GM21528 (cell line): Measurements from ENCODE around the gene RNF10.
"Not testable (repeated sequence)": the region's sequence is repeated elsewhere in the genome, so short reads cannot be mapped to it uniquely, and the experiment has no call there.

Experiments used
- ATAC-seq: cut with Tn5 transposase; IDR thresholded peaks from one replicate; pipeline ENCODE4 v1.9.1; 2021; ENCODE audit warnings: mild to moderate bottlenecking, moderate library complexity; ENCODE audit not compliant: unreplicated experiment, low FRiP score

RNF10 gene

DNA sequence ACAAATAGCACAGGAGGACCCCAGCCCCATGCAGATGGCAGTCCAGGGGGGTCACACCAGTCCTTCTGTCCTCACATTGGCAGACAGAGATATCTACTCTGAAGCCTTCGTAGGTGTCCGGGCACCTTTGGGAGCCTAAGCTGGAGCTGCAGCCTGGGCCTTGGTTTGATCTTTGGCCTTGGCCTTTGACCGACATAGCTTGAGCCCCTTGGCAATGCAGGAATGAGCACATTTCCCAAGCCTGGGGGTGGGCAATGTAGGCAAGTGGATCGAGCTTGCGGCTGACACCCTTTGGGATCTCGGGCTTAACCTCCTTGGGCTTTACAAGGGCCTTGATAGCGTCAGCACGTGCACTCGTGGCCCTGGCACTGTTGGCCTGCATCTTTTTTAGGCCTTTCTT, 11.6 kb upstream of the RNF10 start:
- ATAC-seq, result no peak

DNA sequence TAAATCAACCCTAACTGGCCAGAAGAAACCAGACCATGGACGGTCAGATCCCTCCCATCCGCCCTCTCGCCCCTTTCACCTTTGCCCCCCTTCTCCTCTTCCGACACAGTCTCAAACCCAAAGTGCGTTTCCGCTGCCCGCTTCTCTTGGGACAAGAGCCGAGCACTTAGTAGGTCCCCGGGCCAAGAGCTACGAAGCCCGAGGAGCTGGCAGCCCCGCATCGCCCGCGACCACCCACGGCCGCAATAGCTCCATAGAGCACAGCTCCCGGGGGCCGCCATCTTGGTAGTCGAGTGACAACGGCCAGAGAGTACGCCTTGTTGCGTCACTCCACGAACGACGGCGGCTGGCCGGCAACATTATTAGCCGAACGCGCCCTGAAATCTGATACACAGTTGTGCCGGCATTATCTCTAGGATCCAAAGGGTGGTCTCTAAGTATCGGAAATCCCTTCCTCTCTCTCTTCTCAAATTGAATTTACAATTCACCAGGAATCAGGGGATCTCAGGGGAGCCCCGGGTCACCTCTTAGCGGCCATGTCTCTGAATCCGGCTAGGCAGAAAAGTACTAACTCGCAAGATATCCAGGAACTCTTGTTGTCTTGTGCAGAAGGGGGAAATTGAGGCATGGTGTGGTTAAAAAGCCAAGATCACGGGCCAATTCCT, 5.2 kb upstream of the RNF10 start, which contains the start of gene COQ5:
Gene COQ5, minus strand, starts transcription at position 298 of the 665 bp plus-strand sequence. Its CDS starts 17 bp downstream, at position 281.
- ATAC-seq, result peak; percentile 75

- ATAC-seq, result no peak
Observed at GRCh38 chr12:120529641-120530417, 4.3 kb upstream of the RNF10 start.

DNA sequence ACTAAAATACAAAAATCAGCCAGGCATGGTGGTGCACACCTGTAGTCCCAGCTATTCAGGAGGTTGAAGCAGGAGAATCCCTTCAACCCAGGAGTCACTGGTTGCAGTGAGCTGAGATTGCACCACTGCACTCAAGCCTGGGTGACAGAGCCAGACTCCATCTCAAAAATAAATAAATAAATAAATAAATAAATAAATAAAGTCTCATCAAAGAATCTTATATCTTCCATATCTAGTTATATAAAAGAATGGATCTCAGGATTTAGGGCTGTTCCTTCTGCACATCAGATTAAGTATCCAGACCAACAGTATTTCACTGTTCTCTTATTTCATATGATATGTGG, 3.8 kb upstream of the RNF10 start:
- not testable (repeated sequence) for ATAC-seq

- no peak for ATAC-seq
Observed at GRCh38 chr12:120532701-120533238, 1.4 kb upstream of the RNF10 start.

DNA sequence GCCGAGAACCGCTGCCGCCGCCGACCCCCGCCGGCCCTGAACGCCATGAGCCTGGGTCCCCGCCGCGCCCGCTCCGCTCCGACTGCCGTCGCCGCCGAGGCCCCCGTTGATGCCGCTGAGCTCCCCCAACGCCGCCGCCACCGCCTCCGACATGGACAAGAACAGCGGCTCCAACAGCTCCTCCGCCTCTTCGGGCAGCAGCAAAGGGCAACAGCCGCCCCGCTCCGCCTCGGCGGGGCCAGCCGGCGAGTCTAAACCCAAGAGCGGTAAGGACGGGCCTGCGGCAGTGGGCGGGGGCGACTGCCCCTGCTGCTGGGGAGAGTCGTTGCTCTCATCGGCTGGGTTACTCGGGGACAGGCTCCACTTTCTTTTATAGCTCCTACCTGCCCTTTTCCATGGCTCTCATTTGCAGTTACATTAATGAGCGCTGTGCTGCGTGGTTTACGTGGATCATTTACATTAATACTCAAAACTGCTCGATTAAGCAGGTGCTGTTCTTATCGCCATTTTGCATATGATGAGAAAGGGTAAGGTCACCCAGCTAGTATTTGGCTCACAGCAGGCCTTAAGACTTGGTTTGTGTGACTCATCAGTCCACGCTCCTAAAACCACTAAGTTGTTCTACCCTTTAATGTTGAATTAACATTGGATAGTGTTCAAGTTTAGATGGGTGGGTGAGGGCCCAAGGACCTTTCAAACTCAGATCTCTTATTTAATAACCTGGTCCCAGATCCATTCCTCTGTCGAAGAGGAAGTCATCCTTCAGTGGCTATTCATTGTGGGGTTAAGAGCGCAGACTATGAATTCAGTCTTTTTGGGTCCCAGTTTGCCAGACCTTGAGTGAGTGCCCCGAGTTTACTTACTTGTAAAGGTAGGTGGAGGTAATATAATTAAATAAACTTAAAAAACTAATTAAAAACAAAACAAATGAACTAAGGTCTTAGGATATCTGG, 823 bp downstream of the RNF10 start:
- ATAC-seq, result peak; percentile 42

GRCh38 chr12:120536064-120536791, 2.1 kb downstream of the RNF10 start:
- no peak for ATAC-seq

DNA sequence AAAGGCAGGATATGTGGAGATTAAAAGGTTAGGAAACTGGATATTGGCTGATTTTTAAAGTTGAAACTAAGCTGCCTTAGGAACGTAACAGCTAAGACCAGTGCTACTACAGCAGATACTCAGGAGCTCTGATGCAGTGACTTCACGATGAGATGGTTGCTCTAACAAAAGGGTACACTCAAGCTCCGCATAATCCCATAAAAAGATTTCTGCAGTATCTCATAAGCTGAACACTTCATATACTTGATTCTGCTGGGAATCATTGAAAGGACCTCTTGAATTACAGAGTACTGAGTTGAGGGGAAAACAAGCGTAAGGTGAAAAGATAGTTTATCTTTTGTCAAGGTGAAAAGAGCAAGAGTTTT, 3.7 kb downstream of the RNF10 start:
- ATAC-seq, result no peak

DNA sequence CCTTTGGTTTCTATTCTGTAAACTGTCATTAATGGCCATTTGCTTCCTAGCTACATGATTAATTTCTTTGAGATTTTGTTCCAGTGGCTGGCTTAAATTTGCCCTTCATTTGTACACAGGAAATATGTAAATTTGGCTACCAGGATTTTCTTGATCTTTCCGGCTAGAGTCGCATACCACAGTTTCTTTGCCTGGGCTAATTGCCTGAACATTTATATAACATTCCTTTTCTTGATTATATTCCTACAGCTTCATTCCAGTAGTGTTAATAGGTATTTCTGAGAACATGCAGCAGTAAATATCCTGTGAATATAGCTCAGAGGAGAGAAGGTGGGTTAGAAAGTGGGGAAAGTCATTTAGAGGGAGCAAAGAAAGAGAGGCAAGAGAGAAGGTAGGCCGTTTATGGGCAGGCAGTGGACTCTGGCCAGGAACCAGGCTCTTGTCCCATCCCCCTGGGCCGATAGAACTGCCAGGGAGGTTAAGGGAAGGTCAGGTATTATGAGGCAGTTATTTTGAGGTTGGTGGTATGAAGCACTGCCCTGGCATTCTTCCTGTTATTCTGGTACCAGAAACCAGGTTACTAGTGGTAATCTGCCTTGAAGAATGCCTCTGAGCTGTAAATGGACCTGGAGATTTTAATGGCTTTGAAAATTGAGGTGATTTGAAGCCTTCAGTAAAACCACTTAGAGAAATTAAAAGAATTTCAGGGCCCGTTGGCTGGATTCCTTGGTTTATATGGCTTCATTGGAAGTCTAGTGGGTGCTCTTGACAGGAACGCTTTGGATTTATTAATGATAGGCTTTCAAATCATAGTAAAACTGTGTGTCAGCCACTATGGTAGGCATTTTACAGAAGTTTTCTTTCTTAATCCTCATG, 4.4 kb downstream of the RNF10 start:
- no peak for ATAC-seq

DNA sequence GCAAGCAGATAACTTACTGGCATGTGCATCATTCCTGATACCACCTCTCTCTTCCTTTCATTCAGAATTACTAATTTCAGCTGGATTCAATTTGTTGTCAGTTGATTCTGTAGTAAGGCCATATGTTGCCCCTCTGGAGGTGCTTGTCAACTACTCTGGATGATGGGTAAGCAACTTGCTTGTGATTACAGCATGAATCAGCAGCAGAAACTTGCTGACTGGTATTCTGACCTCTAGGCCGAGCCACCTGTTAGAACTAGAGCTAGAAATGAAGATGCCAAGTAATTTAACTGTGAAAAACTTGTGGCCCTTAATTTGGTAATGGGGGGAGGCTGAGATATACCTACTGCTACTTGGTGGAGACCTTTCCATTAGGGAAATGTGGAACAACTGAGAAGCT, 5.1 kb downstream of the RNF10 start:
- ATAC-seq, result no peak

DNA sequence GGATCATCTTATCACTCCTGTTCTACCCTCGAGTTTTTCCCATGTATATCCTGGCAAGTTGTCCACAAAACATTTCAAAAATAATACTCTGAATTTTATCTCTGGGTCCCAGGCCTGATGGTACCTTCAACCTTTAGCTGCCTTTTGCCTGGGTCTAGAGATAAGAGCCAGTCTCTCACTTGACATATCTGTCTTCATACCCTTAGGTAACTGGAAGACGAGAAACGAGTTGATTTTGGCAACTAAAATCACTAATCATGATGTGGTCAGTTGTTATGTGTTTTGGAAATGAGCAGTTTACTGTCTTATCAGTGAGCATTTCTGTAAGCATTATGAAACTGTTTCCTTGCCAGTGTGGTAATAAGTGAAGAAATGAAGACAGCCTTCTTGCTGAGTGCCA, 6.3 kb downstream of the RNF10 start:
- ATAC-seq, result no peak

- no peak for ATAC-seq
Observed at GRCh38 chr12:120542166-120542565, 8.0 kb downstream of the RNF10 start.

- ATAC-seq, result no peak
Observed at GRCh38 chr12:120544691-120545090, 10.5 kb downstream of the RNF10 start.

- no peak for ATAC-seq
Observed at GRCh38 chr12:120546050-120546386, 11.9 kb downstream of the RNF10 start.

GRCh38 chr12:120554678-120555077, 20.5 kb downstream of the RNF10 start:
- ATAC-seq, result no peak

- ATAC-seq, result no peak
Observed at GRCh38 chr12:120557589-120557988, 23.4 kb downstream of the RNF10 start.

- ATAC-seq, result no peak
Observed at GRCh38 chr12:120562906-120563305, 28.8 kb downstream of the RNF10 start.

DNA sequence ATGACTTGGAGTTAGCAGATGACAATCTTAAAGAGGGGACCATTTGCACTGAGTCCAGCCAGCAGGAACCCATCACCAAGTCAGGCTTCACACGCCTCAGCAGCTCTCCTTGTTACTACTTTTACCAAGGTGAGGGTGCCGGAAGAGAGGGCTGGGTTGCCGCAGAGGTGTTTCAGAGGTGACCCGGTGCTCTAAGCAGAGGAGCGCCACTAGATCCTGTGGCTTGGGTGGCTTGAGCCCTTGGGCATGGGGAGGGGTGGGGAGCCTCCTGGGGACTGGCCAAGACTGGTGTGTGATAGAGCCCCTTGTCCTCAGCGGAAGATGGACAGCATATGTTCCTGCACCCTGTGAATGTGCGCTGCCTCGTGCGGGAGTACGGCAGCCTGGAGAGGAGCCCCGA, 29.3 kb downstream of the RNF10 start:
- ATAC-seq, result no peak

- ATAC-seq, result no peak
Observed at GRCh38 chr12:120571299-120571698, 37.1 kb downstream of the RNF10 start.
